ENCODE results near the gene S100A5.
"Not testable (repeated sequence)": the region's sequence is repeated elsewhere in the genome, so short reads cannot be mapped to it uniquely, and the experiment has no call there.

S100A5 gene

GRCh38 chr1:153525088-153525728, 15.5 kb downstream of the S100A5 start:
- Histone ChIP-seq H3K27me3 (ENCODE audit: insufficient read depth, low read length, poor library complexity) (peaks cover 3% of the 10 kb centered on the region), H3K9ac (ENCODE audit: low read depth, low read length) (no peak overlapping the region), H3K36me3 (ENCODE audit: insufficient read depth, low read length) (no peaks in the 10 kb centered on the region), H3K79me2 (ENCODE audit: insufficient read depth, low read length) (no peaks in the 10 kb centered on the region), H3K27ac (ENCODE audit: low read length) (no peak overlapping the region), H3K4me3 (ENCODE audit: low read depth in 1 of 2, low read length in 2 of 2) (no peak overlapping the region), H3K4me1 (ENCODE audit: insufficient read depth, low read length) (no peaks in the 10 kb centered on the region), H3K4me2 (ENCODE audit: insufficient read depth, low read length) (no peak overlapping the region), H2AFZ (ENCODE audit: low read depth, low read length) (no peak overlapping the region), H3K9me3 (ENCODE audit: insufficient read depth, low read length, severe bottlenecking) (no peaks in the 10 kb centered on the region), H4K20me1 (ENCODE audit: insufficient read depth, low read length) (no peaks in the 10 kb centered on the region)
- TF ChIP-seq CTCF (IDR thresholded peaks at IDR 0.05; ENCODE audit: borderline replicate concordance, extremely low read depth, low read length, poor library complexity, severe bottlenecking) (no peak), EZH2 (IDR thresholded peaks at IDR 0.05; ENCODE audit: borderline replicate concordance, low read depth, low read length, severe bottlenecking) (no peak)
- DNase-seq (no peak), ATAC-seq (ENCODE audit: insufficient read depth, low read depth) (no peak)

GRCh38 chr1:153522353-153523048, 18.2 kb downstream of the S100A5 start:
- H4K20me1 ChIP-seq (ENCODE audit: insufficient read depth, low read length); H3K4me2 ChIP-seq (ENCODE audit: insufficient read depth, low read length); H3K4me3 ChIP-seq (ENCODE audit: low read depth in 1 of 2, low read length in 2 of 2); H3K9ac ChIP-seq (ENCODE audit: low read depth, low read length); H3K9me3 ChIP-seq (ENCODE audit: insufficient read depth, low read length, severe bottlenecking); H3K27ac ChIP-seq (ENCODE audit: low read length); H3K27me3 ChIP-seq (ENCODE audit: insufficient read depth, low read length, poor library complexity); H3K4me1 ChIP-seq (ENCODE audit: insufficient read depth, low read length); H2AFZ ChIP-seq (ENCODE audit: low read depth, low read length); H3K79me2 ChIP-seq (ENCODE audit: insufficient read depth, low read length); H3K36me3 ChIP-seq (ENCODE audit: insufficient read depth, low read length): not testable (repeated sequence)
- peak; percentile 33 for DNase-seq
- ATAC-seq (ENCODE audit: insufficient read depth, low read depth) = peak; percentile 47; the same call in 2 of the 3 replicates

GRCh38 chr1:153521808-153522207, 18.9 kb downstream of the S100A5 start:
- not testable (repeated sequence) for ATAC-seq (ENCODE audit: insufficient read depth, low read depth); H4K20me1 ChIP-seq (ENCODE audit: insufficient read depth, low read length); H2AFZ ChIP-seq (ENCODE audit: low read depth, low read length)

GRCh38 chr1:153520818-153521476, 19.8 kb downstream of the S100A5 start:
- no peak overlapping the region for H2AFZ ChIP-seq (ENCODE audit: low read depth, low read length)
- no peak overlapping the region for H3K4me2 ChIP-seq (ENCODE audit: insufficient read depth, low read length)

More at GRCh38 chr1:153521808-153522207, 18.9 kb downstream of the S100A5 start:
- not testable (repeated sequence) for H3K9ac ChIP-seq (ENCODE audit: low read depth, low read length); H3K9me3 ChIP-seq (ENCODE audit: insufficient read depth, low read length, severe bottlenecking); H3K4me3 ChIP-seq (ENCODE audit: low read depth in 1 of 2, low read length in 2 of 2); H3K4me2 ChIP-seq (ENCODE audit: insufficient read depth, low read length); DNase-seq; H3K36me3 ChIP-seq (ENCODE audit: insufficient read depth, low read length); H3K27me3 ChIP-seq (ENCODE audit: insufficient read depth, low read length, poor library complexity); H3K4me1 ChIP-seq (ENCODE audit: insufficient read depth, low read length); H3K79me2 ChIP-seq (ENCODE audit: insufficient read depth, low read length); H3K27ac ChIP-seq (ENCODE audit: low read length)

GRCh38 chr1:153520137-153520691, 20.5 kb downstream of the S100A5 start:
- H3K4me3 ChIP-seq (ENCODE audit: low read depth in 1 of 2, low read length in 2 of 2); DNase-seq; H3K9me3 ChIP-seq (ENCODE audit: insufficient read depth, low read length, severe bottlenecking); ATAC-seq (ENCODE audit: insufficient read depth, low read depth); H3K4me1 ChIP-seq (ENCODE audit: insufficient read depth, low read length); H3K4me2 ChIP-seq (ENCODE audit: insufficient read depth, low read length); H3K27ac ChIP-seq (ENCODE audit: low read length); H3K79me2 ChIP-seq (ENCODE audit: insufficient read depth, low read length); H4K20me1 ChIP-seq (ENCODE audit: insufficient read depth, low read length); H3K27me3 ChIP-seq (ENCODE audit: insufficient read depth, low read length, poor library complexity); H2AFZ ChIP-seq (ENCODE audit: low read depth, low read length); H3K9ac ChIP-seq (ENCODE audit: low read depth, low read length); H3K36me3 ChIP-seq (ENCODE audit: insufficient read depth, low read length): not testable (repeated sequence)

More at GRCh38 chr1:153520818-153521476, 19.8 kb downstream of the S100A5 start:
- TF ChIP-seq CTCF (IDR thresholded peaks at IDR 0.05; ENCODE audit: borderline replicate concordance, extremely low read depth, low read length, poor library complexity, severe bottlenecking) (no peak), EZH2 (IDR thresholded peaks at IDR 0.05; ENCODE audit: borderline replicate concordance, low read depth, low read length, severe bottlenecking) (no peak)
- Histone ChIP-seq H3K4me1 (ENCODE audit: insufficient read depth, low read length) (no peaks in the 10 kb centered on the region), H3K27ac (ENCODE audit: low read length) (no peak overlapping the region), H3K36me3 (ENCODE audit: insufficient read depth, low read length) (no peaks in the 10 kb centered on the region), H4K20me1 (ENCODE audit: insufficient read depth, low read length) (no peaks in the 10 kb centered on the region), H3K79me2 (ENCODE audit: insufficient read depth, low read length) (no peaks in the 10 kb centered on the region), H3K27me3 (ENCODE audit: insufficient read depth, low read length, poor library complexity) (peaks cover 3% of the 10 kb centered on the region), H3K4me3 (ENCODE audit: low read depth in 1 of 2, low read length in 2 of 2) (no peak overlapping the region), H3K9ac (ENCODE audit: low read depth, low read length) (no peak overlapping the region), H3K9me3 (ENCODE audit: insufficient read depth, low read length, severe bottlenecking) (no peaks in the 10 kb centered on the region)
- ATAC-seq (ENCODE audit: insufficient read depth, low read depth) = no peak
- DNase-seq = no peak
